K562 (cell line): ENCODE data around the gene CAPZA1. TPM values are rescaled to one million over a fixed set of nuclear protein-coding genes. Genes with fewer than 3 reads are reported as not detected.

Source experiments
- CCNT2 ChIP-seq: IDR thresholded peaks from 2 replicates; pipeline ENCODE4 v1.6.1; 2011; ENCODE audit warnings: borderline replicate concordance, low read depth, mild to moderate bottlenecking, moderate library complexity, mixed read lengths, low read length; ENCODE audit not compliant: insufficient read length; ENCODE audit errors: extremely low read depth
- CHD2 ChIP-seq: IDR thresholded peaks from 2 replicates; pipeline ENCODE4 v1.6.1; 2011; ENCODE audit warnings: low read depth, low read length
- CREB3L1 ChIP-seq: fragments of 450-650 bp; IDR thresholded peaks from 2 replicates; pipeline ENCODE4 v1.6.1; 2014; ENCODE audit warnings: low read depth, mild to moderate bottlenecking, moderate library complexity, borderline replicate concordance
- CTCFL ChIP-seq: IDR thresholded peaks from 2 replicates; pipeline ENCODE4 v1.6.1; 2011; ENCODE audit warnings: borderline replicate concordance, low read depth, mild to moderate bottlenecking, moderate library complexity, low read length; ENCODE audit not compliant: insufficient read depth, poor library complexity, severe bottlenecking
- DMBX1 ChIP-seq: fragments of 250-450 bp; sonication (Bioruptor Pico); IDR thresholded peaks from 2 replicates; pipeline ENCODE4 v1.8.0; 2022; ENCODE audit warnings: inconsistent platforms, mild to moderate bottlenecking, moderate library complexity, borderline replicate concordance
- ETV6 ChIP-seq, 3 experiments: fragments of 150-350 bp in 1 of 3; sonication (generic) in 1 of 3; formaldehyde crosslinking in 1 of 3; IDR thresholded peaks; 2 replicates each; pipeline versions ENCODE4 v1.6.1 to v1.8.0; 2014 to 2022; ENCODE audit warnings: borderline replicate concordance in 2 of 3, low read depth in 2 of 3, antibody characterized with exemption in 1 of 3, low read length in 1 of 3, mild to moderate bottlenecking in 1 of 3, missing genetic modification reagents in 1 of 3
- HBP1 ChIP-seq: fragments of 450-650 bp; formaldehyde crosslinking; IDR thresholded peaks from 2 replicates; pipeline ENCODE4 v1.4.0; 2022; ENCODE audit warnings: missing genetic modification characterization
- HEY1 ChIP-seq: fragments of 250-450 bp; sonication (Bioruptor Pico); IDR thresholded peaks from 2 replicates; pipeline ENCODE4 v1.5.0; 2020; ENCODE audit warnings: mild to moderate bottlenecking, moderate library complexity, borderline replicate concordance
- HMGXB4 ChIP-seq: sonication (generic); formaldehyde crosslinking; IDR thresholded peaks from 2 replicates; pipeline ENCODE4 v1.8.1; 2023; ENCODE audit warnings: mild to moderate bottlenecking, missing genetic modification reagents
- MTA2 ChIP-seq: fragments of 450-650 bp; IDR thresholded peaks from 2 replicates; pipeline ENCODE4 v1.6.1; 2016; ENCODE audit warnings: low read depth
- RNF219 ChIP-seq: fragments of 250-450 bp; sonication (Bioruptor Pico); IDR thresholded peaks from 2 replicates; pipeline ENCODE4 v1.5.0; 2022; ENCODE audit warnings: mild to moderate bottlenecking
- SRSF9 ChIP-seq: fragments of 200-400 bp; formaldehyde crosslinking; IDR thresholded peaks from 2 replicates; pipeline ENCODE4 v1.6.1; 2017; ENCODE audit warnings: low read depth, low read length, borderline replicate concordance
- ZC3H11A ChIP-seq: IDR thresholded peaks from 2 replicates; pipeline ENCODE4 v1.6.1; 2012; ENCODE audit warnings: low read depth, low read length, improper control_type of control experiment
- ZNF217 ChIP-seq: sonication (generic); formaldehyde crosslinking; IDR thresholded peaks from 2 replicates; pipeline ENCODE4 v1.8.0; 2022; ENCODE audit warnings: mild to moderate bottlenecking, missing genetic modification reagents
- ZNF436 ChIP-seq: fragments of 250-450, 450-650 bp; sonication (Bioruptor Pico); formaldehyde crosslinking; IDR thresholded peaks from 2 replicates; pipeline ENCODE4 v1.7.0; 2020; ENCODE audit warnings: mild to moderate bottlenecking
- polyA plus RNA-seq, 8 experiments: library from polyadenylated mRNA; depleted of rRNA in 4 of 8; stranded (reverse) in 5 of 8; unstranded in 3 of 8; fragments of >200 nt; fragmentation: Nextera tagmentation in 2 of 8; fragmentation: Illumina TruSeq in 1 of 8; extraction: Ambion mirVana in 2 of 8; extraction: Trizol in 1 of 8; gene quantifications; 2 replicates each; pipeline versions ENCODE4 v1.2.1 to v1.2.3, GENCODE V29; 2011 to 2014; ENCODE audit warnings: inconsistent platforms in 1 of 8, missing spikeins in 1 of 8
- total RNA-seq, 7 experiments: library from RNA; depleted of rRNA in 6 of 7; stranded (reverse); fragments of >200 nt in 6 of 7; fragmentation: Illumina TruSeq in 2 of 7; extraction: Trizol in 2 of 7; gene quantifications; 2 replicates each; pipeline versions ENCODE4 v1.2.1 to v1.2.3, GENCODE V29; 2011 to 2021; ENCODE audit warnings: low replicate concordance in 1 of 7

CAPZA1 gene
- total and polyA plus RNA-seq, 9 of the 15 experiments (the other 6 are each of a cell fraction or from before 2014, with no cell fraction given) = 237 to 1,020 (median 306) TPM

- peak; percentile 76 for TF ChIP-seq CCNT2
- peak; percentile 54 for TF ChIP-seq CHD2
- TF ChIP-seq SRSF9 = no peak
- TF ChIP-seq ZNF217 (CRISPR knock-in tag) = no peak
- 0 out of 2 replicates have a peak, but pooled peaks have one; percentile 31 for TF ChIP-seq HMGXB4 (CRISPR knock-in tag)
- TF ChIP-seq MTA2 = no peak
- TF ChIP-seq RNF219 = no peak
- peak; percentile 91 to 99 for TF ChIP-seq ETV6 (IDR thresholded peaks at IDR 0.05; ENCODE audit: borderline replicate concordance in 1 of 2, low read depth in 2 of 2, low read length in 1 of 2)
- TF ChIP-seq ETV6 (CRISPR knock-in tag; IDR thresholded peaks at IDR 0.05; ENCODE audit: borderline replicate concordance) = no peak
- TF ChIP-seq HBP1 (CRISPR knock-in tag) = peak; percentile 69; the same call in 1 of the 2 replicates
- no peak for TF ChIP-seq ZC3H11A
- TF ChIP-seq DMBX1 = peak; percentile 16; the same call in 1 of the 2 replicates
- no peak for TF ChIP-seq CTCFL
- TF ChIP-seq CREB3L1 = peak; percentile 63; the same call in 1 of the 2 replicates
- no peak for TF ChIP-seq ZNF436 (CRISPR knock-in tag)
- TF ChIP-seq HEY1 (CRISPR knock-in tag) = 0 out of 2 replicates have a peak, but pooled peaks have one; percentile 12
Measured at GRCh38 chr1:112619518-112620376, at the start of gene CAPZA1 (continued).
